ENCODE data around the gene ATP2B1. TPM values are rescaled to one million over a fixed set of nuclear protein-coding genes. Genes with fewer than 3 reads are reported as not detected.

ATP2B1 gene
- total RNA-seq, 1 donor from 2014 or later = 177 TPM

- peaks cover 8% of the 10 kb centered on the region for H3K4me1 Mint-ChIP-seq
- H3K79me2 ChIP-seq (ENCODE audit: low read depth) = peaks cover 100% of the 10 kb centered on the region
- no peak overlapping the region for H3K4me3 Mint-ChIP-seq
- TF ChIP-seq CTCF (IDR thresholded peaks at IDR 0.05) (no peak), EZH2 (IDR thresholded peaks at IDR 0.05) (no peak), EZH2phosphoT487 (IDR thresholded peaks at IDR 0.05) (no peak)
- H3K4me1 ChIP-seq = no peaks in the 10 kb centered on the region
- peaks cover 19% of the 10 kb centered on the region for H3K36me3 Mint-ChIP-seq
- H3K27ac Mint-ChIP-seq = no peak overlapping the region
- no peaks in the 10 kb centered on the region for H3K27me3 Mint-ChIP-seq (ENCODE audit: insufficient read depth, low read depth)
- H3K27ac ChIP-seq = no peak overlapping the region
- no peaks in the 10 kb centered on the region for H3K9me3 ChIP-seq (ENCODE audit: low read depth)
- no peak overlapping the region for H3K4me3 ChIP-seq
- peaks cover 5% of the 10 kb centered on the region for H3K9me3 Mint-ChIP-seq
- H2AFZ ChIP-seq (replicated peaks) = no peak overlapping the region
- no peaks in the 10 kb centered on the region for H3F3A ChIP-seq (ENCODE audit: low read depth)
- H3K27me3 ChIP-seq = no peaks in the 10 kb centered on the region
- H3K4me2 ChIP-seq = no peak overlapping the region
- no peak for DNase-seq (ENCODE audit: low spot score)
- H3K9ac ChIP-seq = no peak overlapping the region
- peaks cover 94% of the 10 kb centered on the region for H4K20me1 ChIP-seq (ENCODE audit: low read depth)
- H3K36me3 ChIP-seq = no peaks in the 10 kb centered on the region
Observed at GRCh38 chr12:89692439-89692838, 16.2 kb downstream of the ATP2B1 start.

- Histone ChIP-seq H3K9ac (no peak overlapping the region), H3K79me2 (ENCODE audit: low read depth) (peaks cover 100% of the 10 kb centered on the region), H3K4me3 (no peak overlapping the region), H4K20me1 (ENCODE audit: low read depth) (peaks cover 86% of the 10 kb centered on the region), H3K27me3 (no peaks in the 10 kb centered on the region), H2AFZ (replicated peaks) (no peak overlapping the region), H3K27ac (no peak overlapping the region), H3K9me3 (ENCODE audit: low read depth) (no peaks in the 10 kb centered on the region), H3K36me3 (no peaks in the 10 kb centered on the region), H3K4me1 (no peaks in the 10 kb centered on the region), H3F3A (ENCODE audit: low read depth) (no peaks in the 10 kb centered on the region), H3K4me2 (no peak overlapping the region)
- H3K4me3 Mint-ChIP-seq = no peak overlapping the region
- H3K9me3 Mint-ChIP-seq = peaks cover 8% of the 10 kb centered on the region
- H3K36me3 Mint-ChIP-seq = peaks cover 22% of the 10 kb centered on the region
- H3K4me1 Mint-ChIP-seq = peaks cover 8% of the 10 kb centered on the region
- no peak for DNase-seq (ENCODE audit: low spot score)
- no peak overlapping the region for H3K27ac Mint-ChIP-seq
- H3K27me3 Mint-ChIP-seq (ENCODE audit: insufficient read depth, low read depth) = no peaks in the 10 kb centered on the region
- no peak for TF ChIP-seq EZH2phosphoT487 (IDR thresholded peaks at IDR 0.05)
- no peak for TF ChIP-seq CTCF (IDR thresholded peaks at IDR 0.05)
- no peak for TF ChIP-seq EZH2 (IDR thresholded peaks at IDR 0.05)
Observed at GRCh38 chr12:89691659-89692058, 17.0 kb downstream of the ATP2B1 start.

- H3K79me2 ChIP-seq (ENCODE audit: low read depth) = peaks cover 100% of the 10 kb centered on the region
- H3K4me3 ChIP-seq = no peak overlapping the region
- Mint-ChIP-seq H3K4me3 (no peak overlapping the region), H3K4me1 (peaks cover 6% of the 10 kb centered on the region), H3K9me3 (peaks cover 12% of the 10 kb centered on the region), H3K27me3 (ENCODE audit: insufficient read depth, low read depth) (no peaks in the 10 kb centered on the region), H3K36me3 (peaks cover 26% of the 10 kb centered on the region), H3K27ac (no peak overlapping the region)
- no peaks in the 10 kb centered on the region for H3F3A ChIP-seq (ENCODE audit: low read depth)
- H2AFZ ChIP-seq (replicated peaks) = no peak overlapping the region
- H3K27ac ChIP-seq = no peak overlapping the region
- TF ChIP-seq EZH2 (IDR thresholded peaks at IDR 0.05) (no peak), EZH2phosphoT487 (IDR thresholded peaks at IDR 0.05) (no peak), CTCF (IDR thresholded peaks at IDR 0.05) (no peak)
- H3K9me3 ChIP-seq (ENCODE audit: low read depth) = no peaks in the 10 kb centered on the region
- H3K4me2 ChIP-seq = no peak overlapping the region
- peaks cover 4% of the 10 kb centered on the region for H3K36me3 ChIP-seq
- H3K27me3 ChIP-seq = no peaks in the 10 kb centered on the region
- H4K20me1 ChIP-seq (ENCODE audit: low read depth) = peaks cover 79% of the 10 kb centered on the region
- H3K9ac ChIP-seq = no peak overlapping the region
- no peaks in the 10 kb centered on the region for H3K4me1 ChIP-seq
- no peak for DNase-seq (ENCODE audit: low spot score)
Observed at GRCh38 chr12:89690925-89691324, 17.7 kb downstream of the ATP2B1 start.

Data from neural progenitor cell (in vitro differentiated cells).